H1 (cell line): ENCODE measurements around the gene WSCD2. TPM values are rescaled to one million over a fixed set of nuclear protein-coding genes. Genes with fewer than 3 reads are reported as not detected.

ENCODE experiments used
- FOSL1 ChIP-seq: IDR thresholded peaks from 2 replicates; pipeline ENCODE4 v1.6.1; 2011; ENCODE audit warnings: mild to moderate bottlenecking, low read depth, low read length, moderate library complexity; ENCODE audit not compliant: insufficient read depth
- polyA plus RNA-seq, 7 experiments: library from polyadenylated mRNA; depleted of rRNA in 3 of 7; stranded (reverse) in 5 of 7; unstranded in 2 of 7; fragments of >200 nt in 5 of 7; fragments of 200-250 nt in 2 of 7; gene quantifications; 1 replicate in 5 of 7; 2 replicates in 1 of 7; 4 replicates in 1 of 7; pipeline versions ENCODE4 v1.2.1 to v1.2.3, GENCODE V29; 2011 to 2013; ENCODE audit warnings: missing spikeins in 2 of 7, mixed read lengths in 2 of 7
- total RNA-seq: library from RNA; stranded (reverse); fragmentation: NEBNext Ultra II Directional; extraction: Animal tissue kit (Norgen Biotek cat#: 25700); gene quantifications from 2 replicates; pipeline ENCODE4 v1.2.1, GENCODE V29; 2021

WSCD2 gene
- total and polyA plus RNA-seq, 2 of the 8 experiments (the other 6 are each of a cell fraction or from before 2014, with no cell fraction given), result 1.3 to 2.2 TPM

- no peak for TF ChIP-seq FOSL1
Measured at GRCh38 chr12:108196319-108196718, 67.2 kb downstream of the WSCD2 start (continued).
